GM19023 (cell line): ENCODE measurements around the gene DIP2C.
"Not testable (repeated sequence)": the region's sequence is repeated elsewhere in the genome, so short reads cannot be mapped to it uniquely, and the experiment has no call there.

Experiments
- ATAC-seq: cut with Tn5 transposase; IDR thresholded peaks from one replicate; pipeline ENCODE4 v1.9.1; 2021; ENCODE audit warnings: mild to moderate bottlenecking, moderate library complexity; ENCODE audit not compliant: unreplicated experiment

The DIP2C gene

DNA sequence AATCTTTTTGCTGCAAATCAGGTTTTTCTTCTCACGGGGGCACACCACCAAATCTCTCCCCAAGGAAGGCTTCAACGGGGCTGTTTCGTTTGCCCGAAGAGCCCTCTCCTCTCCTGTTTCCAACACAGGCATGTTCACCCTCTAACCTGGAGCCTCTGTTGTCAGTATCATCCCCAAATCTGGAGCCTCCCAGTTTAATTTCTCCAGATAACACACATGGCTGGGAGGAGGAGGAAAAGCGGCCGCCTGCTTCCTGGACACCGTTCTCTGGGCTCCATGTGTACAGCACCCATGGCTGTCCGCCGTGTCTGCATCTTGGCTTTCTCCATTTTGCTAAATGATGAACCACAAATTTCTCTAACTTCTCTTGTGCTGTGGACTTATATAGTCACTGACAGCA is 214.5 kb downstream of the DIP2C start:
- ATAC-seq, result no peak

DNA sequence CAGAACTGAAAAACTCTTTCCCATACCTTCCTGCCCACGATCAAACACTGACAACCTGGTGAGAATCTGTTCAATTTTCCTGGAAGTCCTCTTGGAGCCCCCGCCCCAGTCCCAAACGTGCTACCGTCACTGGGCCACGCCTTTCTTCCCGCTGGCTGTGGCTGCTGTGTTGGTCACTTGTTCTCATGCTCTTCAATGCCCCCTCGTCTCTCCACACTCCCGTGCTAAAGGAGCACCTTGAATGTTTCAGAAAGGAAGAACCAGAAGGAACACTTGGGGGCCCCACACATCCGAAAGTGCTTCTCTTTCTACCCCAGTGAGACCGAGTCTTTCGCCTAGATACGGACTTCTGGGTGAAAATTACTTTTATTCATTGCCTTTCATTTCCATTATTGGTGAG is 215.1 kb downstream of the DIP2C start:
- ATAC-seq, result no peak

DNA sequence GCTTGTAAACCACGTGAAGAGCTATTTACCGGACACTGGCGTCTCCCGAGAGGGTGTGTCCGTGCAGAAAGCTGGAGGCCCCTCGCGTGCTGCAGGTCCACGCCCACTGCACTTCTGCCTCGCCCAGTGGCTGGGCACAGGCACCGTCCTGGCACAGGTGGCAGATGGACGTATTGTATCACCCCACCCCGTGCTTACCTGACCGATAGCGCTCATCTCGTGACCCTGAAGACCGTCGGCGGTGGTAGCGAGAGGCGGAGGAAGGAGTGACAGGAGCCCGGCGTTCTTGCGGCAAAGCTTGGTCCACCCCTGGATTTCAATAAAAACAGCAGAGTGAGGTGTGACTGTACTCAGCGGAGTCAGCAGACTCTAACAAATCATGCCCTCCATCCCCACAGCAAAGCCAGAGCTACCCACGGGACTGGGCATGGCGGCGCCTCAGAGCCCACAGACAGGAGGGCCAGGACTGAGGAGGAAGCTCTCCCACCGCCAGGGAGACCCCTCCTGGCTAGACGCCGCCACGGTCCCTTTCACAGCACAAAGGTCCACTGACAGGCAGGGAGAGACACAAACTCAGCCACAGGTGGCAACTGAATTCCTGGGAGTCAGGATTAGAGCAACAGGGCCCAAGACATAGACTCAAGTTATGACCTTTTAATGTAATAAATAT is 217.1 kb downstream of the DIP2C start:
- no peak for ATAC-seq

DNA sequence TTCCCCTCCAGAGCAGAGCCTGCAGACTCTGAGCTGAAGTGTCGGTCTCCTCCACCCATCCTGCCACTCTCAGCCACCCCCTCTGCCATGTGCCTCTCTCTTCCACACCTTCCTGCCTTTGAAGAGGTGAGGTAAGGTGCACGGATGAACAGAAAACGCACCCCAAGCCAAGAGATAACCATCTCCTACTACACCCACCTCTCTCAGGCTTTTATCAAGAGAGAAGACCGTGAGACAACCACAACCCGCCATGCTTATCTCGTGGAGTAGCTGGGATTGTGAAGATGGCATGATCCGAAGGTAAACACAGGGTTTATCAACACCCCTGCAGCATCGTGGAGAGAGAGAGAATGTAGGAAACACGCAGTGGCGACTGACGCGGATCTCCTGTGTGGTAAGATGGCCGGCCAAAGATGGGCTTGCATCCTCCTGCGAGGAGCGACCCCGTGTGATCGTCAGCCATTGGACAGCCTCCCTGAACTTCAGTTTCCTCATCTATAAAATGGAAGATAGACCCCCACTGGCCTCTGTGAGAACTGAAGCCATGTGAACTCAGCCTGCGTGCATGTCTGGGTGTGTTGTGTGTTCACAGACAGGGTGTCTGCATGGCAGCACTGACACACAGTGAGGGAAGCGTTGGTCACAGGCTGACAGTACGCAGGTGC is 219.0 kb downstream of the DIP2C start:
- no peak for ATAC-seq

DNA sequence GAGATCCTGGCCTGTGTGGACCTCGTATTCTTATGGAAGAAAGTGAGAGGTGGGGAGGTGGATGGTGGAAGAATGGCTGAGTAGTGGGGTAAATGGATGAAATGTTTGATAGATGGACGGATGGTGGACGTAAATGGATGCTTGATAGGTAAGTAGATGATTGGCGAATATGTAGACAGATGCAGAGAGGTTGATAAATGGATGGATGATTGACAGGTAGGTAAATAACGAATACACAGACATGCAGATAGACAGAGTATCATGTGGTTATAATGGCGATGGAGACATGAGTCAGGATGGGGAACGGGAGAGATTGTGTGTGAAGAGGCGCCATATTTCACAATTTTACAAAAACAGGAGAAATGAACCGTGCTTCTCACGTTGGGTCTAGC is 219.5 kb downstream of the DIP2C start:
- ATAC-seq, result no peak

DNA sequence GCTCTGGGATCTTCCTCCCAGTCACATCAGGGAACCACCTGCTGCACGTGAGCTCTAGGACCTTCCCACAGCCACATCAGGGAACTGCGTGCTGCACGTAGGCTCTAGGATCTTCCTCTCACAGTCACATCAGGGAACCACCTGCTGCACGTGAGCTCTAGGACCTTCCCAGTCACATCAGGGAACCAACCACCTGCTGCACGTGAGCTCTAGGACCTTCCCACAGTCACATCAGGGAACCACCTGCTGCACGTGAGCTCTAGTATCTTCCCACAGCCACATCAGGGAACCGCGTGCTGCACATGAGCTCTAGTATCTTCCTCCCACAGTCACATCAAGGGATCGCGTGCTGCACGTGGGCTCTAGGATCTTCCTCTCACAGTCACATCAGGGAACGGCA is 229.7 kb downstream of the DIP2C start:
- ATAC-seq, result no peak

DNA sequence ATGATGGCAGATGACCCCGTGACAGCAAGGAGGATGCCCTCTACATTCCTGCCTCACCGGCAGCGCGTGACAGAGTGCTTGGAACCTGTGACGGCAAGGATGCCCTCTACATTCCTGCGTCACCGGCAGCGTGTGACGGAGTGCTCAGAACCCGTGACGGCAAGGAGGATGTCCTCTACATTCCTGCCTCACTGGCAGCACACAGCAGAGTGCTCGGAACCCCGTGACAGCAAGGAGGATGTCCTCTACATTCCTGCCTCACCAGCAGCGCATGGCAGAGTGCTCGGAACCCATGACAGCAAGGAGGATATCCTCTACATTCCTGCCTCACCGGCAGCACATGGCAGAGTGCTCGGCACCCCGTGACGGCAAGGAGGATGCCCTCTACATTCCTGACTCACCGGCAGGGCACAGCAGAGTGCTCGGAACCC is 231.0 kb downstream of the DIP2C start:
- ATAC-seq, result no peak

DNA sequence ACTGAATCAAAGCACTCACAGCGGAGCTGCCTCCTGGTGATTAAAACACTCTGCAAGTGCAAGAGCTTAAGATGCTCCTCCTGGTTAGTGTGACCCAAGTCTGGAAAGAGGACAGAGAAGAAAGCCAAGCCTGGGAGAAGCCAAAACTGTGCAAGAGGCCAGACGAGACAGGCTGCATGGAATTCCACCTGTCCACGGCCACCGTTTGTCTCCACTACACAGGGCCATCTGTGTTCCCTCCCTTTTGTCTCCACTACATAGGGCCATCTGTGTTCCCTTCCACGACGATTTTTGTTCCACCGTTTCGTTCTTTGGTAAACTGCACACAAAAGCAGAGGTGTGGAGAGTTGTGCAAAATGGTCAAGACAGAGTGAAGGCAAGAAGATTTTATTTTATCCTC is 233.0 kb downstream of the DIP2C start:
- no peak for ATAC-seq

DNA sequence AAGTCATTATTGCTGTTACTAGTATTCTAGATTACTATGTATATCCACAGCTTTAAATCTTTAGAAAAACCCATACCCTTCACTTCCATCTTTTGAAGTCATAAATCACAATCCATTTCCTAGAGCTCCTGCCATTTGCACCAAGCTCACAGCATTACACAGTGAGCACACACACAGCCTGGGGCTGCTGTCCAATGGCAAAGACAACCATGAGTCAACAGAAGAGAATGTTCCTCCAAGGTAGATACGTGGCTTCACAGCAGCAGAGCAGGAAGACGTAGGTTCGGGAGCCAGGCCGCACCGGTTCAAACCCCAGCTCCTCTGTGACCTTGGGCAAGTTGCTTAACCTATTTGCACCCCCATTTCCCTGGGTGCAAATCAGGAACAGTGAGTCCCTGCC is 234.6 kb downstream of the DIP2C start:
- ATAC-seq, result no peak

DNA sequence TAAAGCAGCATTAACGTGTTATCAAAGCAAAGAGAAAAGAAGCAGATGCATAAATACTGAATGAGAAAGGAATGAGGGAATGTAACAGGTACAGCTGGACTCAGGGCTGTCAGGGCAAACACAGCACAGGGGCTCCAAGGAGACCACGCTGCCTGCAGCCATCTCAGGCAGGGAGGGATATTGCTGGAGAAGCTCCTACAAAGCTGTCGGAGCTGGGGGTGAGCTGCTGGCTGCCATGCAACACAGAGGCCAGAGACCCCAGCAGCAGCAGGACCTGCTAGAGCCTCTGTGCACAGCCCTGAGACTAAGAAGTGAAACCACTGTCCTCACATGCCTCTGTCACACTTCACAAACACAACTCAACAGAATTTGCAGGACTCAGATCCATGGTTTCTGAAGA is 235.8 kb downstream of the DIP2C start:
- no peak for ATAC-seq

DNA sequence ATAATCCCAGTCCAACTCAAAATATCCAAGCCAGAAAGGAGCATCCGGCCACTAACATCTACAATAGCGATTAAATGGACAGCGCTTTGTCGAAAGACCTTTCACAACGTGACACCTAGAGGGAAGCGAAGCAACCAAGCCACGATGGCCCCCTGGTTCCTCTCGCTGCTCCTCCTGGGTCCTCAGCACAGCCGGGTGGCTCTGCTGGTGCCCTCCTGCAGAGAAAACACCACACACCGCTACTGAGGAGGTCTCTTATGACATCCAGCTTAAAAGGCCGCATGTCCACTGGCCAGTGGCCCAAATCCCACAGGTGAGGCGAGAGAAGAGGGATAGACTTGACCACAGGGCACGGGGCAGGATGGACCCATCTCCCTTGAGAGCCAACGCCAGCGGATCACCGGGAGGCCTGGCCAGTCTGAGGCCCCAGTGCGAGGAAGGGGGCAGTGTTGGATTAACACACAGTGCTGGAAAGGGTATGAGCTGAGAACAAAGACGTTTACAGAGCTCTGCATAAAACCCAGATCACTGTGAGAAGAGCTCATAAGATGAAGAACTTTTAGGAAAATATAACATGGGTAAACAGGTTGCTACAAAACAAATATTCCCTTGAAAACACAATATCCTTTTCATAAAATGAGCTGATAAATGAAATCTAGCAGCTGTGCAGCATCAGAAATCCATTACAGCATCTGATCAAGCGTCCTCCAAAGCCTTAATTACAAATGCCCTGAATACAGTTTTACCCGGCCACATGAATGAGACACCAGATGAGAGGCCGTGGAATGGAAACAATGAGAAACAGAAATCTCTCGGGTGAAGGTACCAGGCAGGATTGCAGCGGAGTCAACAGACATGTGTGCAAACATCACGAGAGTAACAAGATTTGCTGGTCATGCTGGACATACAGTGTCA is 236.7 kb downstream of the DIP2C start:
- no peak for ATAC-seq

DNA sequence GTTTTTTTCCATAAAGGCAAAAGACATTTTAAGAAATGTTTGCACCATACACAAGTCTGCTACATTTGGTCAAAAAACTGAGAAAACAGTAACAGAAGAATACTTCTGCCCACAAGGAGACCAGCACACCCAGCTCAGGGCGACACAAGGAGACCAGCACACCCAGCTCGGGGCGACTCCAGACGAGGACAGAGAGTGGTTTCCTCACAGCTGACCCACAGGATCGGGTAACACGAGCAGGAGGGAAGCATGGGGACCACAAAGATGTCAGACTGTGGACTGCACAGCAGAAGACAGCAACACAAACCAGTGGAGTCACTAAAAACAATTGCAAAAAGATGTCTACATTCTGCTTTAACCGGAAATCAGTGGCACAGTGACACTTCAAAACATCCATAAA is 237.6 kb downstream of the DIP2C start:
- ATAC-seq, result no peak

DNA sequence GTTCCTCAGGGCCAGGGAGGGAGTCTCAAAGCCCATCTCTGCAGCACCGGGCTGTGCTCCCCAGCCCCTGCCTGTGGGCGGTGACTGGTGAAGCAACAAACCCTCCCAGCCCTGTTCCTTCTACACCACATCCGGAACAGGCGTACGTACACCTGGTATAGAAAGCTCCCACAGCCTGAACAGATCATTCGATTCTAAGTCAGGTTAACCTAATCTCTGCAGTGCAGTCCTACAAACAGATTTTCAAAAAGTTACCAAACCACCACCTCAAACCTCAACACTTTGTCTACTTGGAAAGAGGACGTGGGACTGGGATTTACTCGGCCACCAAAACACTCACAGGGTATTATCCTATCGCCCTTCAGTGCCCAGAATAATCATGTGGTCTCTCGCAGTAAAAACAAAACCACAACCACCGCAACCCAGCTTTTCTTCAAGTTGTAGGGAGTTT is 238.4 kb downstream of the DIP2C start:
- peak; percentile 97 for ATAC-seq

DNA sequence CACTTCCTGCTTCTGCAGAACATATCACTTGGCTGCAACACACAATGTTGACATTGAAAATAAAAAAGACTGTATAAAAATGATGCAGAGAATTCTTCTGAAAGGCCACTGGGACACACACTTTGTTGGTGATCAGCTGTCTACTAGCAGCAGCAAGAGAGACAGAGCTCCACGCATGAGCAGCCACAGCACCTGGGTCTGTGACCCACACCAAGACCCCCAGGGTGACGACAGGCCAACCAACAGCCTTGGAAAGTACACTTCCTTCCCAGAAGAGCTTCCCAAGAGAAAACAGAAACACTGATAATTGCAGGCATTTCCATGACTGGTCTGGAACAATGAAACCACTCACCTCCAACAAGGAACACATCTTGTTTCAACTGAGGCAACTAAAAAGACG is 239.0 kb downstream of the DIP2C start:
- peak; percentile 11 for ATAC-seq

DNA sequence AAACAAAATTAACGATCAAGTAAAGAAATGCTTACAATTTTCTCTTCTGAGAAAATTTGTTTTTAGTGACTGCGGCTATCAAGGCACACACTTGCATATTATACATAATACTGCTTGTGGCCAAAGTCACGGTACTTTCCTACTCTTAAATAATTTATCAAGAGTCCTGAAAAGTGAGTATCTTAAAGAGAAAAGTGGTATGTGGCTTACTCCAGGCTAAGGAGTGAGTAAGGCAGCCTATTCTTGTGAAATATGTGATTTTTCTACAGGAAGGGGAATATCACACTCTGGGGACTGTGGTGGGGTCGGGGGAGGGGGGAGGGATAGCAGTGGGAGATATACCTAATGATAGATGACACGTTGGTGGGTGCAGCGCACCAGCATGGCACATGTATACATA is 240.1 kb downstream of the DIP2C start:
- ATAC-seq, result not testable (repeated sequence)

DNA sequence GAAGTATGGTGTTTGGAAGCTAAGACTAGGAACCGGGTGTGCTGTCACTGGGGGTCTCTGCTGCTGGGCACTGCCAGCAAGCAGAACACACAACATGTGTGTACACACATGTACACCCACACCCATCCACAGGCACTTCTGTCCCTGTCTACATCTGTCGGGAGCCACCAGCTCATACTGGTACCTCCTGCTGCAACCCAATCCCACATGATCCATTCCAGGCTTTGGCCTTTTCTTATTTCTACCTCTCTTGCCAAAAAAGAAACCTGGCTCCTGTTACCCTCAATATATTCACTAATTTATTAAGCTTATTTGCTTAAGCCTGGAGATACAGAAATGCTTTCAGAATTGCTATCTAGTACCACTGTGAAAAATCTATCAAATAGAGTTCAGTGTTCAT is 246.0 kb downstream of the DIP2C start:
- no peak for ATAC-seq

DNA sequence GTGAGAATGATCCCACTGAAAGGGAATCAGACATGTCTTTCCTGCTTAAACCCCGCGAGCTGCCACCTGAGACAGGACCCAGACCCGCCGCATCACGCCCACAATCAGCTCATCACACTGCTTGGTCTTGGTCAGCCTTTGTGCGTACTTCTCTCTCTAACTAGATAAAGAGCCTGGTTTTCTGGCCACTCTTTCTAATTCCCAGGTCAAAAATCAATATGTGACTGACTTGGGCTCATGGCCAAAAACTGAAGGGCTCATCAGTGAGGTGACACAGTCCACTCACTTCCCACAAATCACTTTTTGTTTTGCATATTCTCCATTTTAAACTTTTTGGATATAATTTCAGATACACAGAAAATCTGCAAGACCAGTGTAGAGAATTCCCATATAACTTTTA is 247.3 kb downstream of the DIP2C start:
- ATAC-seq, result no peak

DNA sequence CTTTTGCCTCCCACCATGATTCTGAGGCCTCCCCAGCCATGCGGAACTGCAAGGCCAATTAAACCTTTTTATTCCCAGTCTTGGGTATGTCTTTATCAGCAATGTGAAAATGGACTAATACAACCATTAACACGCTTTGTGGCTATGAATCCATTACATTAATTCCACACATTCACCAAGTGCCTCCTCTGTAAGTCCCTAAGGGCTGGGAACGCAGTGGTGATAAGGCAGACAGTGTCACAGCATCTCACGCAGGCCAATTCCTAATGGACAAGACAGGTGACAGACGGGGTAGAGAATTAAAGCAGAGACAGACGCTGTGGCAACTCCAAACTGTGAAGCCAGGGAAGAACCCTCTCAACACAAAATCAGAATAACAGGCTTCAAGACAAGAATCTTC is 247.8 kb downstream of the DIP2C start:
- ATAC-seq, result no peak

DNA sequence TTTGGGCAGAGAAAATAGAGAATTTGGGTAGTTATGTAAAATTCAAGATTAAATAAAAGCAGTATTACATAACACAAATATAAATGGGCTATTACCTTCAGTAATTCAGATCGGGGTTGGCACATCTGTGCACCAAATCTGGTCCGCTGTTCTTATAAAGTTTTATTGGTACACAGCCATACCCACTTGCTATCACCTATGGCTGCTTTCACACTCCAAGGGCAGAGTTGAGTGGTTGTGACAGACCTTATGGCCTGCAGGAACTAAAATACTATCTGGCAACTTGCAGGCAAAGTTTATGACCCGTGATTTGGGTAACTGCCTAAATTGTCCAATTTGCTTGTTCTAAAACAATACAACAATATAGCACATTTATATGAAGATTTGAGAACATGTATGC is 249.3 kb downstream of the DIP2C start:
- ATAC-seq, result no peak

DNA sequence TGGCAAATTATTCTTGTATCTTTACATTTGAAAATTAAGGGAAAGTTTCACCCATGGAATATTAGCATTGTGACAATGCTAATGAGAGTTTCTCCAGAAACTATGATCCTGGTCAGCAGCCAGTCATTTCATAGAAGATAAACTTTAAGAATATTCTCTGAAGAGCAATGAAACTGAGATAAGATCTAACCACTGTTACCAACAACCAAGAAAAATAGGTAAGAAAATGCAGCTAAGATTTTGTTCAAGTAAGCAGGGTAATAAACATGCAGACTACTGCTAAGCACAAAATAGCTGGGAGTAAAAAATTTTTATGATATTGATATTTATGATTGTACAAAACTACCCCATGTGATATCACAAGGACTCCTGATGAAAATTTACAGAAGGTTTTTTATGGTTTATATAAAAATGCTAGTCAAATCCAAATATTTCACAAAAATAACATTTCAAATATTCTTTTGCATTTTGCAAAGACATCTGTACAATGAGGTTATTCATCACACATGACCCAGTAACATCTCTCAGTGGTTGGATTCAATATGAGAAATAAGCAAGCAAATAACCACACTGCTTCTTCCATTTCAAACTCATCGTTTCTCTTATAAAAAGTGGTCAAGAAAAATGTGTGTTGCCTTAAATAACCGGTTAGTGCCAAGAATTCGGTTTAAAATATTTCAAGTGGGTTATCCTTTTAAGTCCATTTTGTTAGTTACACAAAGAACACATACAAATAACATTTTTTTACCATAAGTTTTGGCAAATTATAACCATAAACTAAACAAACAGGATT is 251.6 kb downstream of the DIP2C start:
- ATAC-seq, result no peak
